GM19455 (cell line): Measurements from ENCODE around the gene ANKRD29.

Source experiments
- ATAC-seq: cut with Tn5 transposase; IDR thresholded peaks from one replicate; pipeline ENCODE4 v1.9.1; 2021; ENCODE audit not compliant: unreplicated experiment

ANKRD29 gene

GRCh38 chr18:23662309-23663263 lies at the start of gene ANKRD29:
ANKRD29 (minus strand) TSS chr18:23662911; CDS start chr18:23662730, 181 bp downstream.
- ATAC-seq, result no peak

- ATAC-seq, result no peak
Measured at GRCh38 chr18:23712445-23712844, 49.7 kb upstream of the ANKRD29 start.

GRCh38 chr18:23711426-23711825 lies 48.7 kb upstream of the ANKRD29 start:
- no peak for ATAC-seq

GRCh38 chr18:23710946-23711345 lies 48.2 kb upstream of the ANKRD29 start:
- no peak for ATAC-seq

GRCh38 chr18:23710068-23710527 lies 47.4 kb upstream of the ANKRD29 start:
- ATAC-seq, result no peak

- ATAC-seq, result no peak
Measured at GRCh38 chr18:23706971-23707640, 44.4 kb upstream of the ANKRD29 start.

- no peak for ATAC-seq
Measured at GRCh38 chr18:23704806-23705205, 42.1 kb upstream of the ANKRD29 start.

- ATAC-seq, result no peak
Measured at GRCh38 chr18:23703987-23704384, 41.3 kb upstream of the ANKRD29 start.

- ATAC-seq, result no peak
Measured at GRCh38 chr18:23703057-23703986, 40.6 kb upstream of the ANKRD29 start.

- no peak for ATAC-seq
Measured at GRCh38 chr18:23702606-23703005, 39.9 kb upstream of the ANKRD29 start.

GRCh38 chr18:23701544-23702064 lies 38.9 kb upstream of the ANKRD29 start:
- no peak for ATAC-seq

GRCh38 chr18:23701017-23701416 lies 38.3 kb upstream of the ANKRD29 start:
- ATAC-seq, result no peak

GRCh38 chr18:23694637-23695430 lies 32.1 kb upstream of the ANKRD29 start:
- no peak for ATAC-seq

GRCh38 chr18:23693846-23694245 lies 31.1 kb upstream of the ANKRD29 start:
- ATAC-seq, result no peak

GRCh38 chr18:23690505-23691068 lies 27.9 kb upstream of the ANKRD29 start:
- no peak for ATAC-seq

- ATAC-seq, result no peak
Measured at GRCh38 chr18:23689616-23690504, 27.1 kb upstream of the ANKRD29 start.

GRCh38 chr18:23689031-23689615 lies 26.4 kb upstream of the ANKRD29 start, which contains the start of gene LAMA3:
LAMA3 (plus strand) TSS chr18:23689453; CDS start chr18:23689684, 231 bp downstream.
- no peak for ATAC-seq

GRCh38 chr18:23688528-23688927 lies 25.8 kb upstream of the ANKRD29 start:
- no peak for ATAC-seq
